Esophagus squamous epithelium (tissue), 4 donors: Measurements from ENCODE around the gene LGALS12.

Experiments
- CTCF ChIP-seq, 6 experiments: fragments of 450-650 bp in 4 of 6; fragments of 200-600 bp in 2 of 6; sonication (generic) in 2 of 6; IDR thresholded peaks; one replicate each; pipeline ENCODE4 v1.5.1; 2016 to 2019; ENCODE audit warnings: antibody characterized with exemption in 6 of 6, mild to moderate bottlenecking in 4 of 6, moderate library complexity in 4 of 6
- POLR2A ChIP-seq, 4 donors: fragments of 450-650 bp; IDR thresholded peaks; one replicate each; pipeline ENCODE4 v1.6.1; 2017; ENCODE audit warnings: antibody characterized with exemption in 4 of 4, mild to moderate bottlenecking in 4 of 4, moderate library complexity in 3 of 4

DNA sequence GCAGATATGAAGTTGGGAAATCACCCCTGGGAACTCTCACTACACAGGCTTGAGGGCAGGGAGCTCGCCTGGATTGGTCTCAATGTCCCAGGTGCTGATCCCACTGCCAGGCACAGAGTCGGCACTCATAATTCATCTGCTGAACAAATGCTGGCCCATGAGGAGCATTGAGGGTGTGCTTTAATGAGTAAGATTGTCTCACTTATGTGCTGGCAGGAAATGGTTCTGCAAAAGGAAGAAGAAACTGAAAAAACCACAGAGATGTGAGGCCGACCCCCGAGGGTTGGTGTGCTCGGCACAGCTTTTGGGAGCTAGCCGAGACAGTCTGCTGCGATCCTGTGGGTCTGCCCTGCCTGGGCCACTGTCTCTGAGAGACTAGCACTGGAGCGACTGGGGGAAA lies 47.9 kb downstream of the LGALS12 start:
- TF ChIP-seq CTCF (IDR thresholded peaks at IDR 0.05) (no peak), POLR2A (IDR thresholded peaks at IDR 0.05) (no peak)
